Measurements from ENCODE around the gene FRS3. TPM values are rescaled to one million over a fixed set of nuclear protein-coding genes. Genes with fewer than 3 reads are reported as not detected.
A peak's percentile ranks its signal among the peaks of the same experiment; 100 is the strongest.

Gene FRS3
- total and polyA plus RNA-seq, 2 of the 13 experiments (the other 11 are each of a cell fraction or from before 2014, with no cell fraction given) = 3.0 to 7.4 TPM

GRCh38 chr6:41805830-41806774, 26.4 kb upstream of the FRS3 start (continued):
- TF ChIP-seq ATF6 (CRISPR knock-in tag; conservative IDR thresholded peaks at IDR 0.05) (no peak), TFDP2 (CRISPR knock-in tag; IDR thresholded peaks at IDR 0.05) (no peak), ZMAT3 (CRISPR knock-in tag; conservative IDR thresholded peaks at IDR 0.05) (no peak)

GRCh38 chr6:41801380-41801779, 21.7 kb upstream of the FRS3 start:
- FAIRE-seq (peak; percentile 50), ATAC-seq (peak; percentile 53; the same call in 2 of the 3 replicates), DNase-seq (ENCODE audit: low spot score) (no peak)
- CTCF ChIA-PET (ENCODE audit: low intra/inter-chr PET ratio, low total read pairs) = interaction anchor here (1.1 to 1.5 kb wide), 4 partner anchors 135 to 243 kb away, joined by 3 to 5 read pairs (median 4); no protein-coding TSS in a partner anchor
- Histone ChIP-seq H3K4me3 (replicated peaks in 1 of 3; ENCODE audit: insufficient read depth in 1 of 3, low read depth in 2 of 3, low read length in 3 of 3) (no peak overlapping the region), H3K79me2 (ENCODE audit: insufficient read depth, low read length) (no peaks in the 10 kb centered on the region), H3K27me3 (ENCODE audit: control insufficient read depth in 1 of 2, insufficient read depth in 2 of 2, low read length in 2 of 2) (no peaks in the 10 kb centered on the region), H3K9ac (ENCODE audit: insufficient read depth, low read depth, low read length) (no peak overlapping the region), H2AFZ (ENCODE audit: low read length) (no peak overlapping the region), H3K9me3 (ENCODE audit: low read length) (no peaks in the 10 kb centered on the region), H3K4me2 (ENCODE audit: low read depth, low read length) (no peak overlapping the region), H3K4me1 (ENCODE audit: insufficient read depth, low read length) (no peaks in the 10 kb centered on the region), H3K27ac (ENCODE audit: extremely low read length, insufficient read depth, low read length) (no peak overlapping the region), H3K36me3 (replicated peaks in 1 of 2; ENCODE audit: control insufficient read depth in 1 of 2, insufficient read depth in 2 of 2, low read length in 2 of 2) (peaks cover 19 to 25% of the 10 kb centered on the region in 2 experiments; a peak in 4 of 5 replicates), H4K20me1 (ENCODE audit: insufficient read depth, low read length) (no peaks in the 10 kb centered on the region)
- TF ChIP-seq RAD21 (CRISPR knock-in tag; IDR thresholded peaks at IDR 0.05) (peak; percentile 16; the same call in 1 of the 2 replicates), STAG1 (CRISPR knock-in tag; IDR thresholded peaks at IDR 0.05) (peak; percentile 38; the same call in 1 of the 2 replicates), CTCF (CRISPR knock-in tag; IDR thresholded peaks at IDR 0.05) (peak; percentile 23; the same call in 1 of the 2 replicates), GATAD1 (CRISPR knock-in tag; IDR thresholded peaks at IDR 0.05) (no peak), SMC3 (IDR thresholded peaks at IDR 0.05; ENCODE audit: low read length) (peak; percentile 32; the same call in 1 of the 2 replicates)
- WGBS (ENCODE audit: low lambda C conversion rate) = 94% methylated on average over 2 of the region's 2 CpGs
- BruUV-seq (replicated peaks) = no TSS peak
- intact Hi-C loops (cut with micrococcal nuclease; ENCODE audit: unreplicated experiment) = loop anchor here (1.0 kb wide), 1 partner anchor 243 kb away; no protein-coding TSS in a partner anchor
- in situ Hi-C loops (cut with HindIII; ENCODE audit: extremely low pct_ligation_motif_present, low pct_unique_long_range_greater_than_20kb) = no loop called here
- POLR2A ChIA-PET = no interaction called here
